CD14-positive monocyte (primary cell): ENCODE results near the gene CALM1. TPM values are rescaled to one million over a fixed set of nuclear protein-coding genes. Genes with fewer than 3 reads are reported as not detected.

Experiments used
- DNase-seq, 3 donors: peaks; one replicate each; pipeline ENCODE4 v3.0.0-alpha.2; 2011 to 2022
- H2AFZ ChIP-seq: 2 replicates; pipeline ENCODE4 v1.6.0; 2012; ENCODE audit warnings: mild to moderate bottlenecking, low read depth, low read length, inconsistent platforms; ENCODE audit not compliant: insufficient read depth, poor library complexity, severe bottlenecking
- H3K27ac ChIP-seq, 2 donors: 1 replicate in 1 of 2; 2 replicates in 1 of 2; pipeline ENCODE4 v1.5.1; 2012 to 2013; ENCODE audit warnings: low read length in 2 of 2, control low read depth in 1 of 2, inconsistent platforms in 1 of 2, low read depth in 1 of 2, mild to moderate bottlenecking in 1 of 2
- H3K27me3 ChIP-seq, 2 donors: one replicate each; pipeline versions ENCODE4 v1.6.0 to v1.6.1; 2011 to 2013; ENCODE audit warnings: low read length in 2 of 2; ENCODE audit not compliant: control insufficient read depth in 2 of 2, insufficient read depth in 2 of 2
- H3K36me3 ChIP-seq, 2 donors: replicated peaks in 1 of 2; 1 replicate in 1 of 2; 2 replicates in 1 of 2; pipeline versions ENCODE4 v1.5.1 to v1.6.1; 2012 to 2013; ENCODE audit warnings: low read length in 2 of 2, control low read depth in 1 of 2, inconsistent platforms in 1 of 2, mild to moderate bottlenecking in 1 of 2; ENCODE audit not compliant: insufficient read depth in 2 of 2, control insufficient read depth in 1 of 2
- H3K4me1 ChIP-seq, 2 donors: 1 replicate in 1 of 2; 2 replicates in 1 of 2; pipeline versions ENCODE4 v1.5.1 to v1.6.1; 2012 to 2013; ENCODE audit warnings: low read length in 2 of 2, control low read depth in 1 of 2, inconsistent platforms in 1 of 2, mild to moderate bottlenecking in 1 of 2, moderate library complexity in 1 of 2; ENCODE audit not compliant: insufficient read depth in 2 of 2, control insufficient read depth in 1 of 2
- H3K4me2 ChIP-seq: replicated peaks from 2 replicates; pipeline ENCODE3; 2012; ENCODE audit warnings: low read length, moderate library complexity, mild to moderate bottlenecking; ENCODE audit not compliant: poor library complexity, severe bottlenecking; ENCODE audit errors: extremely low read depth
- H3K4me3 ChIP-seq, 3 experiments: fragments of 200-600 bp in 1 of 3; sonication (generic) in 1 of 3; replicated peaks in 1 of 3; 1 replicate in 2 of 3; 2 replicates in 1 of 3; pipeline ENCODE4 v1.5.1; 2011 to 2013; ENCODE audit warnings: low read length in 3 of 3, mild to moderate bottlenecking in 3 of 3, control low read depth in 2 of 3, low read depth in 2 of 3, inconsistent platforms in 1 of 3, moderate library complexity in 1 of 3
- H3K79me2 ChIP-seq: 2 replicates; pipeline ENCODE4 v1.6.0; 2012; ENCODE audit warnings: mild to moderate bottlenecking, control low read depth, inconsistent platforms, low read length, moderate library complexity; ENCODE audit not compliant: insufficient read depth
- H3K9ac ChIP-seq: 2 replicates; pipeline ENCODE4 v1.6.0; 2017; ENCODE audit warnings: low read length, mild to moderate bottlenecking; ENCODE audit not compliant: insufficient read depth, poor library complexity, severe bottlenecking
- H3K9me3 ChIP-seq, 2 donors: replicated peaks in 1 of 2; 1 replicate in 1 of 2; 2 replicates in 1 of 2; pipeline versions ENCODE4 v1.5.1 to v1.6.1; 2012 to 2013; ENCODE audit warnings: low read length in 2 of 2, control low read depth in 1 of 2; ENCODE audit not compliant: control insufficient read depth in 1 of 2, insufficient read depth in 1 of 2
- H4K20me1 ChIP-seq: 2 replicates; pipeline ENCODE4 v1.6.0; 2012; ENCODE audit warnings: mild to moderate bottlenecking, low read length, control low read depth, moderate library complexity; ENCODE audit not compliant: insufficient read depth
- H3K27ac Mint-ChIP-seq, 7 donors: one replicate each; pipeline ENCODE4 v1.8.0; 2020; ENCODE audit warnings: mild to moderate bottlenecking in 7 of 7, mixed read lengths in 7 of 7, moderate library complexity in 6 of 7, inconsistent platforms in 2 of 7
- H3K27me3 Mint-ChIP-seq, 3 donors: one replicate each; pipeline ENCODE4 v1.8.0; 2021 to 2022; ENCODE audit warnings: low read depth in 3 of 3, mild to moderate bottlenecking in 3 of 3, mixed read lengths in 3 of 3, moderate library complexity in 3 of 3, inconsistent platforms in 1 of 3
- H3K36me3 Mint-ChIP-seq, 2 donors: one replicate each; pipeline ENCODE4 v1.8.0; 2020; ENCODE audit warnings: mixed read lengths in 2 of 2, inconsistent platforms in 1 of 2, mild to moderate bottlenecking in 1 of 2
- H3K4me1 Mint-ChIP-seq: one replicate; pipeline ENCODE4 v1.8.0; 2020; ENCODE audit warnings: mild to moderate bottlenecking, mixed read lengths
- H3K4me3 Mint-ChIP-seq, 2 donors: one replicate each; pipeline ENCODE4 v1.8.0; 2020; ENCODE audit warnings: mild to moderate bottlenecking in 2 of 2, mixed read lengths in 2 of 2, moderate library complexity in 1 of 2
- H3K9me3 Mint-ChIP-seq, 7 donors: one replicate each; pipeline ENCODE4 v1.8.0; 2020 to 2022; ENCODE audit warnings: mixed read lengths in 7 of 7, mild to moderate bottlenecking in 6 of 7, moderate library complexity in 6 of 7, inconsistent platforms in 2 of 7
- WGBS: methylation state at CpG from one replicate; pipeline ENCODE4 v1.1.5; 2013; ENCODE audit warnings: missing lambda C conversion rate; ENCODE audit not compliant: insufficient coverage; 5-methylcytosine and 5-hydroxymethylcytosine counted together
- intact Hi-C, 2 donors: fragments of 100-400 bp; cut with micrococcal nuclease; formaldehyde crosslinking; loops; one replicate each; pipeline versions ENCODE4 v1.15.0 to v1.15.1; 2023
- polyA plus RNA-seq, 3 donors: library from polyadenylated mRNA; depleted of rRNA in 1 of 3; unstranded in 2 of 3; stranded (reverse) in 1 of 3; fragments of 300-500 nt in 2 of 3; fragments of >200 nt in 1 of 3; fragmentation: Illumina TruSeq in 2 of 3; gene quantifications; 1 replicate in 2 of 3; 2 replicates in 1 of 3; pipeline ENCODE4 v1.2.3, GENCODE V29; 2012 to 2021
- TF ChIP-seq, protein P1 (sequence below): fragments of 200-600 bp; IDR thresholded peaks from one replicate; pipeline ENCODE4 v1.8.0; 2022; ENCODE audit warnings: antibody characterized with exemption, mild to moderate bottlenecking

The CALM1 gene
- polyA plus RNA-seq, 3 donors: 277 to 912 (median 906) TPM

GRCh38 chr14:90424075-90424474, 27.2 kb downstream of the CALM1 start:
- WGBS: 99% methylated on average over 6 of the region's 6 CpGs
- H3K9me3 ChIP-seq: no peaks in the 10 kb centered on the region
- H2AFZ ChIP-seq: no peak overlapping the region
- H3K4me3 ChIP-seq: no peak overlapping the region
- no peak overlapping the region for H3K9ac ChIP-seq
- no peak overlapping the region for H3K27ac ChIP-seq
- Mint-ChIP-seq H3K9me3 (peaks cover 0 to 6% (median 0%) of the 10 kb centered on the region in 7 donors), H3K4me3 (no peak overlapping the region), H3K4me1 (no peaks in the 10 kb centered on the region), H3K27me3 (no peaks in the 10 kb centered on the region), H3K27ac (peak overlapping the region in 1 of 7 donors; percentile 54), H3K36me3 (no peaks in the 10 kb centered on the region)
- DNase-seq: no peak
- TF ChIP-seq, protein P1, sequence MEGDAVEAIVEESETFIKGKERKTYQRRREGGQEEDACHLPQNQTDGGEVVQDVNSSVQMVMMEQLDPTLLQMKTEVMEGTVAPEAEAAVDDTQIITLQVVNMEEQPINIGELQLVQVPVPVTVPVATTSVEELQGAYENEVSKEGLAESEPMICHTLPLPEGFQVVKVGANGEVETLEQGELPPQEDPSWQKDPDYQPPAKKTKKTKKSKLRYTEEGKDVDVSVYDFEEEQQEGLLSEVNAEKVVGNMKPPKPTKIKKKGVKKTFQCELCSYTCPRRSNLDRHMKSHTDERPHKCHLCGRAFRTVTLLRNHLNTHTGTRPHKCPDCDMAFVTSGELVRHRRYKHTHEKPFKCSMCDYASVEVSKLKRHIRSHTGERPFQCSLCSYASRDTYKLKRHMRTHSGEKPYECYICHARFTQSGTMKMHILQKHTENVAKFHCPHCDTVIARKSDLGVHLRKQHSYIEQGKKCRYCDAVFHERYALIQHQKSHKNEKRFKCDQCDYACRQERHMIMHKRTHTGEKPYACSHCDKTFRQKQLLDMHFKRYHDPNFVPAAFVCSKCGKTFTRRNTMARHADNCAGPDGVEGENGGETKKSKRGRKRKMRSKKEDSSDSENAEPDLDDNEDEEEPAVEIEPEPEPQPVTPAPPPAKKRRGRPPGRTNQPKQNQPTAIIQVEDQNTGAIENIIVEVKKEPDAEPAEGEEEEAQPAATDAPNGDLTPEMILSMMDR: no peak
- H4K20me1 ChIP-seq: no peaks in the 10 kb centered on the region
- no peaks in the 10 kb centered on the region for H3K36me3 ChIP-seq
- no peak overlapping the region for H3K4me2 ChIP-seq
- no peaks in the 10 kb centered on the region for H3K79me2 ChIP-seq
- intact Hi-C loops: no loop called here
- H3K27me3 ChIP-seq: no peaks in the 10 kb centered on the region
- no peaks in the 10 kb centered on the region for H3K4me1 ChIP-seq

DNA sequence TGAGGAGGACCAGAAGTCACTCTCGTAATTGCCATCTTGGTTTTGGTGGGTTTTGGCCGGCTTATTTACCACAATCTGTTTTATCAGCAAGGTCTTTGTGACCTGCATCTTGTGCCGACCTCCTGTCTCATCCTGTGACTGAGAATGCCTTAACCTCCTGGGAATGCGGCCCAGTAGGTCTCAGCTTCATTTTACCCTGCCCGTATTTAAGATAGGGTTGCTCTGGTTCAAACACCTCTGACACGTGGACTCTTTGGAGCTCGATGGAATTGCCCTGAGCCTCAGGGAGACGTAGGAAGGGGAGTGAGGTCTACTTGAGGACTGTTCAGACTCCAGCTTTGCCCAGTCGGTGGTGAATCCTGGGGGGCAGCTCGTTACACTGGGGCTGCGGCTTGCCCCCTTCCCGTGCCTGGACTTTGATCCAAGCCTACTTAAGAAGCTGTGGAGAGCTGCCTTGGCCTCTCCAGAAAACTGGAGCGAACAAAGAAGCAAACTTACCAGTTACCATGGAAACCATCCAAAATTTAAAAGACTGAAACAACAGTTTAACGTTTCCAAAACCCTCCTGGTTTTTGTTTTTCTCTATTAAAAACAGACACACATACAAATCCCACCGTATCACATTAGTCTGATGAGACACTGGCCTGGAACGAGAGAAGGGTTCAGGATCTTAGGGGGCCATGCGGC, 28.0 kb downstream of the CALM1 start:
- TF ChIP-seq, protein P1: no peak
- no peak overlapping the region for H3K4me2 ChIP-seq
- H3K4me1 ChIP-seq: no peaks in the 10 kb centered on the region
- H3K4me3 ChIP-seq: no peak overlapping the region
- no peaks in the 10 kb centered on the region for H3K27me3 ChIP-seq
- H2AFZ ChIP-seq: no peak overlapping the region
- no peaks in the 10 kb centered on the region for H3K36me3 ChIP-seq
- H3K27ac ChIP-seq: no peak overlapping the region
- no peaks in the 10 kb centered on the region for H3K79me2 ChIP-seq
- no peaks in the 10 kb centered on the region for H4K20me1 ChIP-seq
- intact Hi-C loops: no loop called here
- Mint-ChIP-seq H3K4me3 (no peak overlapping the region), H3K9me3 (peaks cover 0 to 9% (median 0%) of the 10 kb centered on the region in 7 donors), H3K4me1 (no peaks in the 10 kb centered on the region), H3K36me3 (no peaks in the 10 kb centered on the region), H3K27me3 (no peaks in the 10 kb centered on the region), H3K27ac (no peak overlapping the region)
- WGBS: 96% methylated on average over 9 of the region's 17 CpGs
- H3K9me3 ChIP-seq: no peaks in the 10 kb centered on the region
- DNase-seq: no peak
- H3K9ac ChIP-seq: no peak overlapping the region
